H1 (cell line): ENCODE data around the gene SMIM5. TPM values are rescaled to one million over a fixed set of nuclear protein-coding genes. Genes with fewer than 3 reads are reported as not detected.
A peak's percentile ranks its signal among the peaks of the same experiment; 100 is the strongest.

Experiments used
- CTCF ChIA-PET: fragments of 300-600 bp; sonication (Branson Sonifier 250); formaldehyde crosslinking; loops from one replicate; lab custom pipeline; 2021; ENCODE audit not compliant: partially characterized antibody; lab: Charles Lee
- POLR2A ChIA-PET: fragments of 300-600 bp; sonication (Branson Sonifier 250); formaldehyde crosslinking; loops from one replicate; lab custom pipeline; 2021; ENCODE audit warnings: inconsistent platforms; ENCODE audit not compliant: partially characterized antibody; lab: Charles Lee
- DNase-seq, 2 experiments: peaks; one replicate each; pipeline versions ENCODE4 v3.0.0 to v3.0.0-alpha.2; 2010 to 2022; ENCODE audit warnings: low spot score in 2 of 2, low read depth in 1 of 2, mixed read lengths in 1 of 2
- FAIRE-seq: peaks from 2 replicates; lab custom pipeline; 2011; peaks lifted over from hg19 to GRCh38; lab: Jason Lieb, UNC
- H2AFZ ChIP-seq: 2 replicates; pipeline ENCODE4 v1.8.1; 2012; ENCODE audit warnings: low read length, inconsistent platforms
- H2AK5ac ChIP-seq: 2 replicates; pipeline ENCODE4 v1.6.1; 2013; ENCODE audit warnings: low read depth, low read length
- H2BK120ac ChIP-seq: replicated peaks from 2 replicates; pipeline ENCODE3; 2013; ENCODE audit warnings: low read depth, low read length, inconsistent platforms
- H2BK12ac ChIP-seq: 2 replicates; pipeline ENCODE4 v1.6.1; 2013; ENCODE audit warnings: low read depth, low read length
- H2BK15ac ChIP-seq: 2 replicates; pipeline ENCODE4 v1.6.1; 2013; ENCODE audit warnings: low read length
- H2BK20ac ChIP-seq: 2 replicates; pipeline ENCODE4 v1.6.1; 2013; ENCODE audit warnings: low read length
- H2BK5ac ChIP-seq: 2 replicates; pipeline ENCODE4 v1.6.1; 2013; ENCODE audit warnings: low read depth, low read length
- H3K14ac ChIP-seq: 2 replicates; pipeline ENCODE4 v1.6.1; 2013; ENCODE audit warnings: inconsistent platforms; ENCODE audit not compliant: insufficient read length
- H3K18ac ChIP-seq: 2 replicates; pipeline ENCODE4 v1.6.1; 2013; ENCODE audit warnings: low read length; ENCODE audit errors: extremely low read depth
- H3K23ac ChIP-seq: 2 replicates; pipeline ENCODE4 v1.6.1; 2013; ENCODE audit warnings: inconsistent platforms; ENCODE audit not compliant: insufficient read length
- H3K23me2 ChIP-seq: 2 replicates; pipeline ENCODE4 v1.6.1; 2013; ENCODE audit warnings: low read depth, low read length
- H3K27ac ChIP-seq: 2 replicates; pipeline ENCODE4 v1.6.1; 2011; ENCODE audit warnings: low read depth, low read length, inconsistent platforms
- H3K27me3 ChIP-seq, 4 experiments: replicated peaks in 1 of 4; 1 replicate in 1 of 4; 2 replicates in 3 of 4; pipeline versions ENCODE4 v1.6.1 to v1.8.1; 2011 to 2013; ENCODE audit warnings: low read length in 3 of 4, mild to moderate bottlenecking in 3 of 4, inconsistent platforms in 2 of 4, mixed read lengths in 2 of 4, moderate library complexity in 1 of 4; ENCODE audit not compliant: control insufficient read depth in 3 of 4, insufficient read depth in 3 of 4; ENCODE audit errors: extremely low read depth in 1 of 4
- H3K36me3 ChIP-seq, 4 experiments: 2 replicates each; pipeline versions ENCODE4 v1.6.1 to v1.8.1; 2011 to 2013; ENCODE audit warnings: mild to moderate bottlenecking in 4 of 4, low read length in 3 of 4, moderate library complexity in 2 of 4, control low read depth in 1 of 4, inconsistent platforms in 1 of 4; ENCODE audit not compliant: insufficient read depth in 4 of 4, control insufficient read depth in 2 of 4
- H3K4ac ChIP-seq: replicated peaks from 2 replicates; pipeline ENCODE3; 2013; ENCODE audit warnings: low read length, low read depth, mixed read lengths, inconsistent platforms; ENCODE audit not compliant: insufficient read length
- H3K4me1 ChIP-seq, 4 experiments: replicated peaks in 1 of 4; 1 replicate in 1 of 4; 2 replicates in 3 of 4; pipeline versions ENCODE4 v1.6.1 to v1.8.1; 2011 to 2013; ENCODE audit warnings: low read length in 3 of 4, inconsistent platforms in 2 of 4, mixed read lengths in 1 of 4; ENCODE audit not compliant: insufficient read depth in 4 of 4, control insufficient read depth in 3 of 4
- H3K4me2 ChIP-seq, 2 experiments: 2 replicates each; pipeline versions ENCODE4 v1.6.1 to v1.8.1; 2011 to 2013; ENCODE audit warnings: low read depth in 2 of 2, low read length in 2 of 2, control low read depth in 1 of 2, inconsistent platforms in 1 of 2, mild to moderate bottlenecking in 1 of 2; ENCODE audit not compliant: insufficient read depth in 1 of 2
- H3K4me3 ChIP-seq, 4 experiments: fragments of 200-600, 300-600 bp in 1 of 4; sonication (generic), shearing (Covaris generic), sonication (Bioruptor Twin) in 1 of 4; 2 replicates each; pipeline versions ENCODE4 v1.5.1 to v1.8.1; 2011 to 2016; ENCODE audit warnings: low read length in 4 of 4, low read depth in 3 of 4, control low read depth in 2 of 4, inconsistent platforms in 2 of 4, mild to moderate bottlenecking in 2 of 4, mixed read lengths in 1 of 4, moderate library complexity in 1 of 4; ENCODE audit not compliant: insufficient read depth in 2 of 4; ENCODE audit errors: extremely low read depth in 1 of 4
- H3K56ac ChIP-seq: replicated peaks from 2 replicates; pipeline ENCODE3; 2013; ENCODE audit warnings: low read depth, mild to moderate bottlenecking, mixed read lengths, low read length, inconsistent platforms; ENCODE audit not compliant: insufficient read length
- H3K79me1 ChIP-seq: 2 replicates; pipeline ENCODE4 v1.6.1; 2013; ENCODE audit warnings: low read depth, low read length, control low read depth
- H3K79me2 ChIP-seq, 2 experiments: 2 replicates each; pipeline versions ENCODE4 v1.6.1 to v1.8.1; 2012 to 2013; ENCODE audit warnings: low read length in 2 of 2, mild to moderate bottlenecking in 2 of 2, inconsistent platforms in 1 of 2; ENCODE audit not compliant: insufficient read depth in 2 of 2, control insufficient read depth in 1 of 2
- H3K9ac ChIP-seq, 4 experiments: replicated peaks in 1 of 4; 1 replicate in 1 of 4; 2 replicates in 3 of 4; pipeline versions ENCODE4 v1.6.1 to v1.8.1; 2011 to 2013; ENCODE audit warnings: low read depth in 3 of 4, low read length in 3 of 4, control low read depth in 2 of 4, mild to moderate bottlenecking in 2 of 4, moderate library complexity in 2 of 4, inconsistent platforms in 1 of 4; ENCODE audit errors: extremely low read depth in 1 of 4
- H3K9me3 ChIP-seq, 2 experiments: 2 replicates each; pipeline versions ENCODE4 v1.6.1 to v1.8.1; 2012 to 2013; ENCODE audit warnings: mild to moderate bottlenecking in 2 of 2, moderate library complexity in 2 of 2, control low read depth in 1 of 2, inconsistent platforms in 1 of 2, low read depth in 1 of 2, low read length in 1 of 2, mixed read lengths in 1 of 2; ENCODE audit not compliant: insufficient read depth in 2 of 2
- H4K20me1 ChIP-seq, 2 experiments: replicated peaks in 1 of 2; 2 replicates each; pipeline versions ENCODE3 to v1.8.1; 2011 to 2013; ENCODE audit warnings: inconsistent platforms in 2 of 2, low read length in 2 of 2, mild to moderate bottlenecking in 1 of 2; ENCODE audit not compliant: insufficient read depth in 2 of 2, control insufficient read depth in 1 of 2
- H4K5ac ChIP-seq: 2 replicates; pipeline ENCODE4 v1.6.1; 2013; ENCODE audit warnings: low read length, low read depth, mixed read lengths, inconsistent platforms; ENCODE audit not compliant: insufficient read length
- H4K8ac ChIP-seq: 2 replicates; pipeline ENCODE4 v1.8.0; 2013; ENCODE audit warnings: mild to moderate bottlenecking, moderate library complexity, low read length, inconsistent platforms; ENCODE audit not compliant: insufficient read depth; ENCODE audit errors: extremely low read depth
- H4K91ac ChIP-seq: replicated peaks from 2 replicates; pipeline ENCODE3; 2013; ENCODE audit warnings: low read length, mixed read lengths, inconsistent platforms; ENCODE audit not compliant: insufficient read length
- BCL11A ChIP-seq, 2 experiments: IDR thresholded peaks; one replicate each; pipeline ENCODE4 v1.6.1; 2011; ENCODE audit warnings: low read depth in 2 of 2, low read length in 2 of 2, mild to moderate bottlenecking in 2 of 2
- CBX5 ChIP-seq: fragments of 300-800, 300-1000 bp; sonication (generic); IDR thresholded peaks from 2 replicates; pipeline ENCODE4 v1.7.1; 2016; ENCODE audit warnings: antibody characterized with exemption, low read length, low read depth
- CEBPB ChIP-seq: IDR thresholded peaks from 2 replicates; pipeline ENCODE4 v1.6.1; 2012; ENCODE audit warnings: low read depth, low read length
- FOSL1 ChIP-seq: IDR thresholded peaks from 2 replicates; pipeline ENCODE4 v1.6.1; 2011; ENCODE audit warnings: mild to moderate bottlenecking, low read depth, low read length, moderate library complexity; ENCODE audit not compliant: insufficient read depth
- HDAC2 ChIP-seq, 2 experiments: fragments of 300-600 bp in 1 of 2; sonication (generic) in 1 of 2; IDR thresholded peaks; 2 replicates each; pipeline ENCODE4 v1.6.1; 2011 to 2012; ENCODE audit warnings: low read depth in 2 of 2, low read length in 2 of 2, mild to moderate bottlenecking in 2 of 2, moderate library complexity in 2 of 2, borderline replicate concordance in 1 of 2, inconsistent platforms in 1 of 2
- POLR2A ChIP-seq, 2 experiments: IDR thresholded peaks; 1 replicate in 1 of 2; 2 replicates in 1 of 2; pipeline ENCODE4 v1.6.1; 2011; ENCODE audit warnings: low read depth in 2 of 2, low read length in 2 of 2, mild to moderate bottlenecking in 2 of 2; ENCODE audit errors: control extremely low read depth in 1 of 2
- SRF ChIP-seq: IDR thresholded peaks from 2 replicates; pipeline ENCODE4 v1.6.1; 2011; ENCODE audit warnings: mild to moderate bottlenecking, low read depth, low read length, moderate library complexity
- WGBS, 2 experiments: shearing (Covaris generic) in 1 of 2; methylation state at CpG; one replicate each; pipeline versions ENCODE4 v1.1.6 to v1.1.7; 2013 to 2015; ENCODE audit warnings: low lambda C conversion rate in 2 of 2, mixed read lengths in 2 of 2, inconsistent platforms in 1 of 2, low coverage in 1 of 2, missing lambda C conversion rate in 1 of 2; ENCODE audit not compliant: insufficient replicate concordance in 2 of 2, insufficient coverage in 1 of 2, insufficient read length in 1 of 2; ENCODE audit errors: extremely low coverage in 1 of 2, missing lambda C conversion rate in 1 of 2; 5-methylcytosine and 5-hydroxymethylcytosine counted together
- polyA plus RNA-seq, 7 experiments: library from polyadenylated mRNA; depleted of rRNA in 3 of 7; stranded (reverse) in 5 of 7; unstranded in 2 of 7; fragments of >200 nt in 5 of 7; fragments of 200-250 nt in 2 of 7; gene quantifications; 1 replicate in 5 of 7; 2 replicates in 1 of 7; 4 replicates in 1 of 7; pipeline versions ENCODE4 v1.2.1 to v1.2.3, GENCODE V29; 2011 to 2013; ENCODE audit warnings: missing spikeins in 2 of 7, mixed read lengths in 2 of 7
- total RNA-seq: library from RNA; stranded (reverse); fragmentation: NEBNext Ultra II Directional; extraction: Animal tissue kit (Norgen Biotek cat#: 25700); gene quantifications from 2 replicates; pipeline ENCODE4 v1.2.1, GENCODE V29; 2021

Gene SMIM5
- total and polyA plus RNA-seq, 2 of the 8 experiments (the other 6 are each of a cell fraction or from before 2014, with no cell fraction given): not detected

GRCh38 chr17:75688209-75688825 is 55.1 kb downstream of the SMIM5 start:
- 0 out of 7 replicates have a peak overlapping the region, but pooled peaks of 1 of the 4 experiments have one; percentile 17 for H3K9ac ChIP-seq
- H3K56ac ChIP-seq: no peak overlapping the region
- H3K23me2 ChIP-seq: peaks cover 2% of the 10 kb centered on the region; the same call in 1 of the 2 replicates
- H3K79me2 ChIP-seq: peaks cover 0 to 79% of the 10 kb centered on the region in 2 experiments; a peak in 3 of 4 replicates
- no peak overlapping the region for H4K8ac ChIP-seq
- no peak overlapping the region; the same call in 1 of the 2 replicates for H2BK5ac ChIP-seq
- no peak overlapping the region for H3K27ac ChIP-seq
- WGBS, 2 experiments: 90% methylated on average over 11 of the region's 11 CpGs; no CpG with 5 or more reads in 1 of the 2 experiments
- H3K79me1 ChIP-seq: peaks cover 24% of the 10 kb centered on the region
- H3K36me3 ChIP-seq: no peaks in the 10 kb centered on the region; a peak in 1 of 8 replicates
- no peak overlapping the region for H3K23ac ChIP-seq
- no peak overlapping the region for H3K4ac ChIP-seq
- no peaks in the 10 kb centered on the region for H3K27me3 ChIP-seq
- no peak overlapping the region for H2AK5ac ChIP-seq
- no peak overlapping the region for H2BK20ac ChIP-seq
- DNase-seq (no peak), FAIRE-seq (no peak)
- H2BK120ac ChIP-seq: no peak overlapping the region
- H3K14ac ChIP-seq: no peak overlapping the region
- H4K5ac ChIP-seq: no peak overlapping the region
- no peak overlapping the region for H2AFZ ChIP-seq
- no peak overlapping the region for H3K4me2 ChIP-seq
- H3K4me3 ChIP-seq: no peak overlapping the region
- H4K20me1 ChIP-seq: peaks cover 15 to 20% of the 10 kb centered on the region in 2 experiments
- no peak overlapping the region for H2BK15ac ChIP-seq
- POLR2A ChIA-PET: interaction anchor here (0.8 to 1.1 kb wide), 2 partner anchors 15 to 92 kb away, joined by 3 to 4 read pairs; no protein-coding TSS in a partner anchor
- H4K91ac ChIP-seq: no peak overlapping the region
- H3K18ac ChIP-seq: no peak overlapping the region
- H3K4me1 ChIP-seq: peaks cover 0 to 8% (median 2%) of the 10 kb centered on the region in 4 experiments; a peak in 6 of 7 replicates
- H3K9me3 ChIP-seq: no peaks in the 10 kb centered on the region
- CTCF ChIA-PET: interaction anchor here (0.6 to 5.3 kb wide), 13 partner anchors 12 to 139 kb away, joined by 3 to 35 read pairs (median 5); no protein-coding TSS in a partner anchor
- H2BK12ac ChIP-seq: no peak overlapping the region
- TF ChIP-seq CBX5 (no peak), HDAC2 (IDR thresholded peaks at IDR 0.05; ENCODE audit: borderline replicate concordance in 1 of 2, low read depth in 2 of 2, low read length in 2 of 2) (no peak), BCL11A (IDR thresholded peaks at IDR 0.05; ENCODE audit: low read depth in 2 of 2, low read length in 2 of 2) (no peak), CEBPB (no peak), POLR2A (IDR thresholded peaks at IDR 0.05; ENCODE audit: control extremely low read depth in 1 of 2, low read depth in 2 of 2, low read length in 2 of 2) (no peak), FOSL1 (no peak), SRF (no peak)
